Measurements from ENCODE around the gene MGAM2.

Gene MGAM2

GRCh38 chr7:142180426-142180825, 68.9 kb downstream of the MGAM2 start:
- no peak for DNase-seq

- DNase-seq, result no peak
These were observed 69.7 kb downstream of the MGAM2 start for GRCh38 chr7:142181211-142181610.

- DNase-seq, result no peak
These were observed 70.4 kb downstream of the MGAM2 start for GRCh38 chr7:142181966-142182365.

- DNase-seq, result no peak
These were observed 73.6 kb downstream of the MGAM2 start for GRCh38 chr7:142185069-142185468.

- no peak for DNase-seq
These were observed 74.3 kb downstream of the MGAM2 start for GRCh38 chr7:142185801-142186200.

- no peak for DNase-seq
These were observed 76.6 kb downstream of the MGAM2 start for GRCh38 chr7:142188154-142188553.

- DNase-seq, result no peak
These were observed 77.3 kb downstream of the MGAM2 start for GRCh38 chr7:142188846-142189245.

GRCh38 chr7:142194201-142194600, 82.7 kb downstream of the MGAM2 start:
- DNase-seq, result no peak

GRCh38 chr7:142196066-142196840, 84.7 kb downstream of the MGAM2 start:
- DNase-seq, result peak; percentile 11

- no peak for DNase-seq
These were observed 88.7 kb downstream of the MGAM2 start for GRCh38 chr7:142200206-142200605.

- DNase-seq, result no peak
These were observed 117.1 kb downstream of the MGAM2 start for GRCh38 chr7:142228537-142229104.

- DNase-seq, result no peak
These were observed 120.2 kb downstream of the MGAM2 start for GRCh38 chr7:142231716-142232115.

GRCh38 chr7:142240546-142240945, 129.0 kb downstream of the MGAM2 start:
- no peak for DNase-seq

- DNase-seq, result no peak
These were observed 132.3 kb downstream of the MGAM2 start for GRCh38 chr7:142243823-142244222.

- no peak for DNase-seq
These were observed 136.9 kb downstream of the MGAM2 start for GRCh38 chr7:142248166-142249160.

GRCh38 chr7:142249918-142250317, 138.4 kb downstream of the MGAM2 start:
- DNase-seq, result no peak

- no peak for DNase-seq
These were observed 139.2 kb downstream of the MGAM2 start for GRCh38 chr7:142250705-142251104.

- no peak for DNase-seq
These were observed 146.4 kb downstream of the MGAM2 start, which contains the start of gene PRSS58 for GRCh38 chr7:142257958-142258357. PRSS58 (minus strand) TSS chr7:142258058; CDS start chr7:142257707, 351 bp downstream.

- DNase-seq, result peak; percentile 4
These were observed 152.3 kb downstream of the MGAM2 start for GRCh38 chr7:142263598-142264380.
